Stimulated activated naive B cell treated with anti-CD40 and anti-IgM and Interleukin-4, amounts not matched to agents 10 μg/mL and 1 μg/mL and 100 μg/mL, for 72 hours (primary cell): ENCODE results near the gene SRPRB.
"Not testable (repeated sequence)": the region's sequence is repeated elsewhere in the genome, so short reads cannot be mapped to it uniquely, and the experiment has no call there.

Experiments
- ATAC-seq, 2 donors: fragments of 150-1000 bp; cut with Tn5 transposase; replicated peaks; 2 replicates each; pipeline ENCODE4 v1.10.0; 2021; ENCODE audit warnings: moderate library complexity in 1 of 2
- DNase-seq: peaks from one replicate; pipeline ENCODE4 v3.0.0; 2021
- H3K27ac Mint-ChIP-seq: one replicate; pipeline ENCODE4 v1.8.0; 2022; ENCODE audit warnings: mild to moderate bottlenecking, mixed read lengths
- H3K27me3 Mint-ChIP-seq, 2 donors: one replicate each; pipeline ENCODE4 v1.8.0; 2022; ENCODE audit warnings: mixed read lengths in 2 of 2
- H3K36me3 Mint-ChIP-seq, 2 donors: one replicate each; pipeline ENCODE4 v1.8.0; 2022; ENCODE audit warnings: mixed read lengths in 2 of 2, mild to moderate bottlenecking in 1 of 2
- H3K4me1 Mint-ChIP-seq, 2 donors: one replicate each; pipeline ENCODE4 v1.8.0; 2022; ENCODE audit warnings: mixed read lengths in 2 of 2, mild to moderate bottlenecking in 1 of 2
- H3K4me3 Mint-ChIP-seq, 2 donors: one replicate each; pipeline ENCODE4 v1.8.0; 2022; ENCODE audit warnings: mild to moderate bottlenecking in 2 of 2, mixed read lengths in 2 of 2, moderate library complexity in 1 of 2
- H3K9me3 Mint-ChIP-seq, 2 donors: one replicate each; pipeline ENCODE4 v1.8.0; 2022; ENCODE audit warnings: mixed read lengths in 2 of 2, mild to moderate bottlenecking in 1 of 2

SRPRB gene

DNA sequence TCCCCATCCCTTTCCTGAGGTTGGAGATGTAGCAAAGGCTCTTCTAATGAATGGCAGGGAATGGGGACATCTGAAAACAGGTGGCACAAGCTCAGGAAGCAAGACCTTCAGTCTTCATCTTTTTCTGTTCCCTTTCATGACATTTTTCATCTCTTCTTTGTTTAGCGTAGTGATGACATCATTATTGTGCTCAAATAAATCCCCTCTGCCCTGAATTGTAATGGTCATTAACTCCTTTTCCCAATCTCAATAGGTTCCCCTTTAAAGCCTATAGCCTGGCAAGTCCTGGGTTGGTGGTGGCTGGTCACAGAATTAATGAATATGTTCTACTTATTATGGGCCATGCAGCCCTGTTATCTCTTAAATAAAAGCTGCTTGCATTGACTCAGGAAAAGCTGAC lies 38.0 kb upstream of the SRPRB start:
- no peak for ATAC-seq

GRCh38 chr3:133769536-133769935 lies 36.1 kb upstream of the SRPRB start:
- DNase-seq, result no peak
- H3K27ac Mint-ChIP-seq, result no peak overlapping the region
- H3K27me3 Mint-ChIP-seq, result peaks cover 21 to 23% of the 10 kb centered on the region in 2 donors
- no peaks in the 10 kb centered on the region for H3K4me1 Mint-ChIP-seq
- H3K9me3 Mint-ChIP-seq, result no peaks in the 10 kb centered on the region
- no peak for ATAC-seq
- H3K36me3 Mint-ChIP-seq, result no peaks in the 10 kb centered on the region
- no peak overlapping the region for H3K4me3 Mint-ChIP-seq

More for the DNA sequence above, 38.0 kb upstream of the SRPRB start:
- no peak for DNase-seq
- H3K27me3 Mint-ChIP-seq, result peaks cover 21 to 27% of the 10 kb centered on the region in 2 donors
- H3K4me1 Mint-ChIP-seq, result no peaks in the 10 kb centered on the region
- H3K9me3 Mint-ChIP-seq, result no peaks in the 10 kb centered on the region
- no peak overlapping the region for H3K27ac Mint-ChIP-seq
- H3K4me3 Mint-ChIP-seq, result no peak overlapping the region
- no peaks in the 10 kb centered on the region for H3K36me3 Mint-ChIP-seq

DNA sequence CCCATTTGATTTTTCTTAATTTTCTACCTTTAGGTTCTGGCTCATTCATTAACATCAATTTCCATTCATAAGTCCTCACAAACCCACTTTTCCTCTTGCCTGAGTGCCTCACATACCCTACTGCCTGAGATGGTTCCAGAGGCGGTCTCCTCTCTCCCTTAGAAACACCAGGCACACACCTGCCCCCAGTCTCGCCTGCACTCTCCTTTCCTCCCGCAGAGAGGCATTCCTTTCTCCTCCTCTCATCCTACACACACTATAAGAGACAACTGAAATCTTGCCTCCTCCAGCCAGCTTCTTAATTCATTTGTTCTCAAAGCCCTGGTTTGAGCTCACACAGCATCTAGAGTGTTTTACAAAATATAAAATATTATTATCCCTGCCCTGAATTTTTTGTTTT lies 31.9 kb upstream of the SRPRB start:
- ATAC-seq (no peak), DNase-seq (no peak)
- H3K27me3 Mint-ChIP-seq, result peaks cover 22 to 27% of the 10 kb centered on the region in 2 donors
- no peaks in the 10 kb centered on the region for H3K4me1 Mint-ChIP-seq
- H3K27ac Mint-ChIP-seq, result no peak overlapping the region
- no peaks in the 10 kb centered on the region for H3K36me3 Mint-ChIP-seq
- no peaks in the 10 kb centered on the region for H3K9me3 Mint-ChIP-seq
- no peak overlapping the region for H3K4me3 Mint-ChIP-seq

GRCh38 chr3:133775309-133775708 lies 30.3 kb upstream of the SRPRB start:
- no peak overlapping the region for H3K4me3 Mint-ChIP-seq
- peaks cover 32 to 36% of the 10 kb centered on the region in 2 donors for H3K27me3 Mint-ChIP-seq
- H3K4me1 Mint-ChIP-seq, result no peaks in the 10 kb centered on the region
- H3K9me3 Mint-ChIP-seq, result no peaks in the 10 kb centered on the region
- ATAC-seq, result no peak
- H3K27ac Mint-ChIP-seq, result no peak overlapping the region
- no peaks in the 10 kb centered on the region for H3K36me3 Mint-ChIP-seq
- DNase-seq, result no peak

GRCh38 chr3:133775835-133776234 lies 29.8 kb upstream of the SRPRB start:
- ATAC-seq (no peak), DNase-seq (no peak)
- H3K4me3 Mint-ChIP-seq, result no peak overlapping the region

GRCh38 chr3:133776794-133777438 lies 28.7 kb upstream of the SRPRB start:
- Mint-ChIP-seq H3K27me3 (peaks cover 32 to 33% of the 10 kb centered on the region in 2 donors), H3K4me3 (no peak overlapping the region), H3K36me3 (no peaks in the 10 kb centered on the region), H3K27ac (no peak overlapping the region), H3K9me3 (no peaks in the 10 kb centered on the region), H3K4me1 (no peaks in the 10 kb centered on the region)
- DNase-seq (no peak), ATAC-seq (no peak)

More at GRCh38 chr3:133775835-133776234, 29.8 kb upstream of the SRPRB start:
- Mint-ChIP-seq H3K36me3 (no peaks in the 10 kb centered on the region), H3K4me1 (no peaks in the 10 kb centered on the region), H3K27ac (no peak overlapping the region), H3K9me3 (no peaks in the 10 kb centered on the region), H3K27me3 (peaks cover 32 to 36% of the 10 kb centered on the region in 2 donors)

DNA sequence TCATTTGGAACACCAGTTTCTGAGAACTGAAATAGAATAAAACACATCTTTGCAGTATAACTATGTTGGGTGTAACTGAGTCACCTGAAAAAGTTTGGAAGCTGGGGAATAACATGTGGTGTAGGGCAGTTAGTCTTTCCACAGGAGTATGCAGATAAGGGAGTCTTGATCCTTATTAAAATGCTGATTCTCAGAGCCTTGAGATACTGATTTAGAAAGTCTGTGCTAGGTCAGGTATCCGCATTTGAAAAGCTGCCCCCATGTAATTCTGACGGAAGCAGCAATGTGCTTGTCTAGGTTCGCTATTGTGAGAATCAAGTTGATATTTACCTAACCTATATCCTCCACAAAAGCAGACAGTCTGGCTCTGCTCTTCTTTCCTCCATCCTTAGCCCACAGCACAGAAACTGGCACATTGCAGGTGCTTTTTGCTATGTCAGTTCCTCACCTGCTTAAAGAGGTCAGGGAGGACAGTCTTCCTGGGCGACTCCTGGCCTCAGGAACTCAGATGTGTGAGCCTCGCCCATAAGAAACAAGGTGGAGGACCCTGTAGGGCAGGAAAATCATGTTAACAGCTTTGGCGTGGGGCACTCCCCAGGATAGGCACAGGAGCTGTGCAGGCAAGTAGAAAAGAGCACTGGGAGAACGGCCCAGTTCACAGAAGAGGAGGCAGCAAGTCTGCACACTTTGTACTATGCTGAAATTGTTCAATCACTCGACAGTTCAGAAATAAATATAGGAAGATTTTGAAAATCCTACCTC lies 27.6 kb upstream of the SRPRB start:
- no peak overlapping the region for H3K27ac Mint-ChIP-seq

DNA sequence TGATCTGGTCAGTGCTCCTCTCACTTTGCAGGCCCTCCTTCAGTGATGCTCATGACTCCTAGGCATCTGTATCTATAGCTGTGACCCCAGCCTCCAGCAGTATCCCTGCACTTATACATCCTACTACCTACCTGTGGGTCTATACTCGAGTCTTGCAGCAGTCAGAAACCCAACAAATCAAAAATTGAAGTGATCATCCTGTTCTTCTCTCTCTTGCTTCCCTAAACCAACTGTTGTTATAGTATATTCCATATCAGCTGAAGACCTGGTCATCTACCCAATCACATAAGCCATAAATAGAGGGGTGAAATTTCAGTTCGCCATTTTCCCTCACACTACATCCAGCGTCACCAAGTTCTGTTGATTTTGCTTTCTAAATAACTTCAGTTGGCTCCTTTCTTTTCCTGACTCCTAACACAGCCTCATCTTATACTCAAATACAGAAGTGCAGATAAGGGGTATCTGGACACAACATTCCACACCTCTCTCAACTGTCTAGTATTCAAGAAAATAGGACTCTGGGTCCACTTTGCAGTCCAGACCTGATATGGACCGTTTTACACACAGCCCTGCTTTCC lies 25.9 kb upstream of the SRPRB start:
- ATAC-seq (no peak), DNase-seq (no peak)
- no peak overlapping the region for H3K27ac Mint-ChIP-seq
- no peak overlapping the region for H3K4me3 Mint-ChIP-seq
- H3K4me1 Mint-ChIP-seq, result no peaks in the 10 kb centered on the region
- no peaks in the 10 kb centered on the region for H3K36me3 Mint-ChIP-seq
- H3K27me3 Mint-ChIP-seq, result peaks cover 30 to 31% of the 10 kb centered on the region in 2 donors
- no peaks in the 10 kb centered on the region for H3K9me3 Mint-ChIP-seq

More for the DNA sequence above, 27.6 kb upstream of the SRPRB start:
- Mint-ChIP-seq H3K9me3 (no peaks in the 10 kb centered on the region), H3K4me1 (no peaks in the 10 kb centered on the region), H3K27me3 (peaks cover 33 to 38% of the 10 kb centered on the region in 2 donors), H3K4me3 (no peak overlapping the region), H3K36me3 (no peaks in the 10 kb centered on the region)
- ATAC-seq (no peak), DNase-seq (no peak)

- not testable (repeated sequence) for DNase-seq, ATAC-seq, H3K27ac Mint-ChIP-seq, H3K36me3 Mint-ChIP-seq, H3K9me3 Mint-ChIP-seq, H3K4me3 Mint-ChIP-seq, H3K4me1 Mint-ChIP-seq
- peaks cover 24 to 26% of the 10 kb centered on the region in 2 donors for H3K27me3 Mint-ChIP-seq
These were observed 24.9 kb upstream of the SRPRB start for GRCh38 chr3:133780756-133781155.

DNA sequence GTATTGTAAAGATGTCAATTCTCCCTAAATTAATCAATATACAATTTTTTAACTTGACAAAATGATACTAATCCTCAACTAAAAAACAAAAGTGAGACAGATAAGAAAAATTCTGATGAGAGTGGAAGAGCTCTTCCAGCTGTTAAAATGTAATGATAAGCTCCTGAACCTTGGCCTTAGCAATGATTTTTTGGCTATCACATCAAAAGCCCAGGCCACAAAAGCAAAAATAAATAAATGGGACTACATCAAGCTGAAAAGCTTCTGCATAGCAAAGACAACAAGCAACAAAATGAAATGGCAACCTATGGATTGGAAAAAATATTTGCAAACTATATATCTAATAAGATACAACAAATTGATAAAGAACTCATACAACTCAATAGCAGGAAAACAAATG lies 24.0 kb upstream of the SRPRB start:
- no peak overlapping the region for H3K4me3 Mint-ChIP-seq
- ATAC-seq (no peak), DNase-seq (no peak)
- no peaks in the 10 kb centered on the region for H3K4me1 Mint-ChIP-seq
- no peaks in the 10 kb centered on the region for H3K9me3 Mint-ChIP-seq
- H3K36me3 Mint-ChIP-seq, result no peaks in the 10 kb centered on the region
- peaks cover 24 to 26% of the 10 kb centered on the region in 2 donors for H3K27me3 Mint-ChIP-seq
- H3K27ac Mint-ChIP-seq, result no peak overlapping the region

- no peaks in the 10 kb centered on the region for H3K36me3 Mint-ChIP-seq
These were observed 23.2 kb upstream of the SRPRB start for GRCh38 chr3:133782454-133782853.

DNA sequence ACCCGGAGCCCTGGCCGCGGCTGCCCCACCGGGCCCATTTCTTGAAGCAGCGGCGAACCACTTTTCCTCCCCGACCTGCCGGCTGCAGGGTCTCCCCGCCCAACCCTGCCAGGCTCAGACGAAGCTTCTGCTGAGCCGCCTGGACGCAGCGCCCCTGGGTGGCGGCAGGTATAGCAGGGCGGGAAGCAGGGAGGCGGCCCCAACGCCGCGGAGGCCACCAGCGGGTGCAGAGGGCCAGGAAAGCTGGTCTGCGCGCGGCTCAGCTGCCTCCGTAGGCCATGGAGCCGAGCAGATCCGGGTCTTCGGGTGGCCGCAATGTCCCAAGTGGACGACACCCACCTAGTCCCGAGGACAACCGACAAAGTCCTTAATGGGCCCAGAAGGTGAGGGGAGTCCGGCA lies 21.9 kb upstream of the SRPRB start:
- H3K36me3 Mint-ChIP-seq, result no peaks in the 10 kb centered on the region
- ATAC-seq (no peak), DNase-seq (no peak)
- no peaks in the 10 kb centered on the region for H3K9me3 Mint-ChIP-seq
- H3K4me1 Mint-ChIP-seq, result no peaks in the 10 kb centered on the region
- H3K27ac Mint-ChIP-seq, result no peak overlapping the region
- peaks cover 19 to 29% of the 10 kb centered on the region in 2 donors for H3K27me3 Mint-ChIP-seq
- no peak overlapping the region for H3K4me3 Mint-ChIP-seq

More at GRCh38 chr3:133782454-133782853, 23.2 kb upstream of the SRPRB start:
- no peaks in the 10 kb centered on the region for H3K9me3 Mint-ChIP-seq
- H3K4me1 Mint-ChIP-seq, result no peaks in the 10 kb centered on the region
- H3K27ac Mint-ChIP-seq, result no peak overlapping the region
- H3K27me3 Mint-ChIP-seq, result peaks cover 19 to 26% of the 10 kb centered on the region in 2 donors
- no peak overlapping the region for H3K4me3 Mint-ChIP-seq
- no peak for DNase-seq
- ATAC-seq, result no peak

DNA sequence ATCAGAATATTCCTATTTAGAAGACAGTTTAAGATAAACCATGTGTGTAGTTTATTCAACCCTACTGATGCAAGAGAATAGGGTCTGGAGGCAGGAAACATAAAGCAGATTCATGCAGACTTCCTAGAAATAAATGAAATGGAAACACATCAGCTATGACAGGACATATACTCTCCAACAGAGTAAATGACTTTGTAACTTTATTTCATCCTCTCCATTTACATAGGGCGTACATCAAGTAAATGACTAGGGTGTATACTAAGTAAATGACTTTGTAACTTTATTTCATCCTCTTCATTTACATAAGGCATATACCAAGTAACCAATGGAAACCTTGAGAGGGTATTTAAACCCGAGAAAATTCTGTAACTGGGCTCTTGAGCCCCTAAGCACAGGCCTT lies 17.6 kb upstream of the SRPRB start:
- ATAC-seq (no peak), DNase-seq (no peak)
- peaks cover 6 to 10% of the 10 kb centered on the region in 2 donors for H3K27me3 Mint-ChIP-seq
- no peak overlapping the region for H3K4me3 Mint-ChIP-seq
- H3K36me3 Mint-ChIP-seq, result no peaks in the 10 kb centered on the region
- H3K9me3 Mint-ChIP-seq, result peaks cover 5 to 6% of the 10 kb centered on the region in 2 donors
- H3K4me1 Mint-ChIP-seq, result no peaks in the 10 kb centered on the region
- H3K27ac Mint-ChIP-seq, result no peak overlapping the region

DNA sequence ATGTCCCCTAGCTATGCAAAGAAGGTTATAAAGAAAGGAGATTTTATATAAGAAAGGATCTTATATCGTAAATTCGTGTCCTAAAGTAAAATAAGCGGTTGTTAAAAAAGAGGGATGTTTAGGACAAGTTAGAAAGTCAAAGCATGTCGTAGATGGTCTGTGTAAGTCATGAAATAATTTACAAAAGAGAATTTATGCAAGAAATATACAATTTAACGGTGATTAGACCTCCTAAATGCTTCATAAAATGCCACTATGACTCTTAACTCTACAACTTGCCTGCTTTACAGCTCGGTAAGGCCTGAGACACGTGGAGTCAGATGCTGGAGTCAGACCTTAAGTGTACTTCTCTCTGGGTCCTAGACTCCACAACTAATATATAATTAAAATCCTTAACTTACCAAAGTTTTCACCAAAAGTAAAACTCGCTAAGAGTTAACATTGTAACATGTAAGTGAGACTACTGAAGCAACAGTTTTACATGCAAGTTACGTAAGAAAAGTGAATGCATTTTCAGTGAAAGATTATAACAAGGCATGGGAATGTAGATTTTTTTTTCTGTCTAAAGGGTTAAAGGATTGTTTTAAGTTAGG lies 13.3 kb upstream of the SRPRB start:
- ATAC-seq, result no peak

More for the DNA sequence above, 13.3 kb upstream of the SRPRB start:
- H3K36me3 Mint-ChIP-seq, result peaks cover 2 to 3% of the 10 kb centered on the region in 2 donors
- DNase-seq, result no peak
- no peak overlapping the region for H3K27ac Mint-ChIP-seq
- H3K4me3 Mint-ChIP-seq, result no peak overlapping the region
- H3K4me1 Mint-ChIP-seq, result no peaks in the 10 kb centered on the region
- peaks cover 7 to 16% of the 10 kb centered on the region in 2 donors for H3K27me3 Mint-ChIP-seq
- H3K9me3 Mint-ChIP-seq, result peaks cover 7 to 10% of the 10 kb centered on the region in 2 donors
